GM12878 (cell line): ENCODE data around the gene EP400.

Source experiments
- RUNX3 ChIP-seq: IDR thresholded peaks from 2 replicates; pipeline ENCODE4 v1.6.1; 2012; ENCODE audit warnings: low read length, inconsistent platforms
- TAF1 ChIP-seq: IDR thresholded peaks from 2 replicates; pipeline ENCODE4 v1.6.1; 2011; ENCODE audit warnings: mild to moderate bottlenecking, low read depth, low read length, borderline replicate concordance
- TF ChIP-seq, protein P1 (sequence below), 3 experiments: IDR thresholded peaks in 2 of 3; conservative IDR thresholded peaks in 1 of 3; 2 replicates each; pipeline ENCODE4 v1.5.1; 2011; ENCODE audit warnings: low read depth in 3 of 3, low read length in 3 of 3, mild to moderate bottlenecking in 3 of 3, control low read depth in 2 of 3, moderate library complexity in 2 of 3, inconsistent platforms in 1 of 3, mixed read lengths in 1 of 3; ENCODE audit not compliant: control insufficient read depth in 2 of 3, insufficient read depth in 1 of 3; ENCODE audit errors: extremely low read depth in 1 of 3
- TF ChIP-seq, protein P2 (sequence below): IDR thresholded peaks from 2 replicates; pipeline ENCODE4 v1.6.1; 2012; ENCODE audit warnings: low read length, inconsistent platforms

DNA sequence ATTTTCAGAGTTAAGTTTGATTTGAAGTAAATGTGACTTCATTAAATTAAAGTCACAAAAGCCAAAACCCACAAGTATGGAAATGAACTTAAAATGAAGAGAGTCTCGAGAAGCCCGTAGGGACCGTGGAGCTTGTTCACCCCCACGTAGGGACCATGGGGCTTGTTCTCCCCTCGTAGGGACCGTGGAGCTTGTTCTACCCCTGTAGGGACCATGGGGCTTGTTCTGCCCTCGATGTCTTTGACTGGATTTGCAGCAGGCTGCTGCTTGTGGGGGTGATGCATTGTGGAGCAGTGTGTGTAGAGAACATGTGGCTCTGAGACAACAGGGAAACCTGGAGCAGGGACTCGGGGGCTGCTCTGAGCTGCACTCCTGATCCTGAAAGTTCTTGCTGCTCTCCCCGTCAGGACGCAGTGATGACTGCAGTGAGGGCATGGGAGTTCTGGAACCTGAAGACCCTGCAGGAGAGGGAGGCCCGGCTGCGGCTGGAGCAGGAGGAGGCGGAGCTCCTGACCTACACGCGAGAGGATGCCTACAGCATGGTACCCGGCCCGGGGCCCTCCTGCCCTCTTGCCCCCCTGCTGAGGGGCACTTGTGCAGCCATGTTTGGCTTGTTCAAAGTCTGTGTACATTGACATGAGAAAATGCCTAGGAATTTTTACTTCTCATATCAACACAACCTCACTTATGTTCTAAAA lies 94.2 kb downstream of the EP400 start:
- TF ChIP-seq RUNX3 (no peak), TAF1 (no peak)
- TF ChIP-seq, protein P1, sequence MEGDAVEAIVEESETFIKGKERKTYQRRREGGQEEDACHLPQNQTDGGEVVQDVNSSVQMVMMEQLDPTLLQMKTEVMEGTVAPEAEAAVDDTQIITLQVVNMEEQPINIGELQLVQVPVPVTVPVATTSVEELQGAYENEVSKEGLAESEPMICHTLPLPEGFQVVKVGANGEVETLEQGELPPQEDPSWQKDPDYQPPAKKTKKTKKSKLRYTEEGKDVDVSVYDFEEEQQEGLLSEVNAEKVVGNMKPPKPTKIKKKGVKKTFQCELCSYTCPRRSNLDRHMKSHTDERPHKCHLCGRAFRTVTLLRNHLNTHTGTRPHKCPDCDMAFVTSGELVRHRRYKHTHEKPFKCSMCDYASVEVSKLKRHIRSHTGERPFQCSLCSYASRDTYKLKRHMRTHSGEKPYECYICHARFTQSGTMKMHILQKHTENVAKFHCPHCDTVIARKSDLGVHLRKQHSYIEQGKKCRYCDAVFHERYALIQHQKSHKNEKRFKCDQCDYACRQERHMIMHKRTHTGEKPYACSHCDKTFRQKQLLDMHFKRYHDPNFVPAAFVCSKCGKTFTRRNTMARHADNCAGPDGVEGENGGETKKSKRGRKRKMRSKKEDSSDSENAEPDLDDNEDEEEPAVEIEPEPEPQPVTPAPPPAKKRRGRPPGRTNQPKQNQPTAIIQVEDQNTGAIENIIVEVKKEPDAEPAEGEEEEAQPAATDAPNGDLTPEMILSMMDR (IDR thresholded peaks at IDR 0.05 in 2 of 3, conservative IDR thresholded peaks at IDR 0.05 in 1 of 3; ENCODE audit: control insufficient read depth in 2 of 3, extremely low read depth in 1 of 3, insufficient read depth in 1 of 3, low read depth in 3 of 3, low read length in 3 of 3), result no peak
- TF ChIP-seq, protein P2, sequence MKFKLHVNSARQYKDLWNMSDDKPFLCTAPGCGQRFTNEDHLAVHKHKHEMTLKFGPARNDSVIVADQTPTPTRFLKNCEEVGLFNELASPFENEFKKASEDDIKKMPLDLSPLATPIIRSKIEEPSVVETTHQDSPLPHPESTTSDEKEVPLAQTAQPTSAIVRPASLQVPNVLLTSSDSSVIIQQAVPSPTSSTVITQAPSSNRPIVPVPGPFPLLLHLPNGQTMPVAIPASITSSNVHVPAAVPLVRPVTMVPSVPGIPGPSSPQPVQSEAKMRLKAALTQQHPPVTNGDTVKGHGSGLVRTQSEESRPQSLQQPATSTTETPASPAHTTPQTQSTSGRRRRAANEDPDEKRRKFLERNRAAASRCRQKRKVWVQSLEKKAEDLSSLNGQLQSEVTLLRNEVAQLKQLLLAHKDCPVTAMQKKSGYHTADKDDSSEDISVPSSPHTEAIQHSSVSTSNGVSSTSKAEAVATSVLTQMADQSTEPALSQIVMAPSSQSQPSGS, result no peak
